Stimulated activated effector memory CD8-positive, alpha-beta T cell treated with anti-CD3 and anti-CD28 coated beads, Interleukin-12 subunit alpha, Interleukin-12 subunit beta, amount 100 ng/mL, for 72 hours (primary cell): ENCODE measurements around the gene TMEM131.
A peak's percentile ranks its signal among the peaks of the same experiment; 100 is the strongest.

ENCODE experiments used
- ATAC-seq: fragments of 150-1000 bp; cut with Tn5 transposase; 2 replicates; pipeline ENCODE4 v1.10.0; 2021
- DNase-seq, 2 donors: peaks; one replicate each; pipeline ENCODE4 v3.0.0; 2021 to 2022; ENCODE audit warnings: low spot score in 2 of 2
- H3K27ac Mint-ChIP-seq: one replicate; pipeline ENCODE4 v1.8.0; 2022; ENCODE audit warnings: mild to moderate bottlenecking, mixed read lengths
- H3K36me3 Mint-ChIP-seq: one replicate; pipeline ENCODE4 v1.8.0; 2022; ENCODE audit warnings: mild to moderate bottlenecking, mixed read lengths
- H3K4me1 Mint-ChIP-seq: one replicate; pipeline ENCODE4 v1.8.0; 2022; ENCODE audit warnings: mixed read lengths
- H3K4me3 Mint-ChIP-seq: one replicate; pipeline ENCODE4 v1.8.0; 2022; ENCODE audit warnings: mild to moderate bottlenecking, mixed read lengths
- H3K9me3 Mint-ChIP-seq: one replicate; pipeline ENCODE4 v1.8.0; 2022; ENCODE audit warnings: mixed read lengths

TMEM131 gene

DNA sequence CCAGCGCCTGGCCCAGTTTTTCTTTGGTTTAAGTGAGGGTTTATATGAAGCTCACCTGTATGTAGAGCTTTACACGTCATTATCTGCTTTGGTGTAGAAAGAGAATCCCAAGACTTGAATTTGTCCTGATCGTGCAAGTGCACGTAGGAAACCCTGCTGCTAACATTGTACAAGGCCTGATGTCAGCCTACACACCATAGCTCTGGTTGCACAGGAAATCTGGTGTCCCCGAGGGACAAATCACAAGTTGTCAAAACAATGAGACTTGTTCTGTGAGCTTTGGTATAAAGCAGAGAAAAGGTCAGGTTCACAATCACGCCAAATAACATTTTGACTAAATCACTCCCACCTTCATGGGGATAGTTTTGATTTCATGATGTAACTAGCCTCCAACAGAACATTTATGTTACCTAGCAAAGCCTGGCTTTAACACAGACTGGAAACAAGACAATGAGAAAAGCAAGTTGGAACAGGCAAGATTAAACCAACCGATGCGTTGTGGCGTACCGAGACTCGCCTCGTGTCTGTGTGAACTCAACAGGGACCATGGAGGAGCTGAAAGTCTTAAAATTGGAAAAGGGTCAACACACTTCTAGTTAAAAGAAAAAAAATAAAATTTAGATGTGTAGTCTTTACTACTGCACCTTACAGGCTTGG, 240.9 kb downstream of the TMEM131 start:
- Mint-ChIP-seq H3K9me3 (no peaks in the 10 kb centered on the region), H3K4me1 (peaks cover 6% of the 10 kb centered on the region), H3K27ac (no peak overlapping the region), H3K4me3 (no peak overlapping the region), H3K36me3 (peaks cover 52% of the 10 kb centered on the region)
- no peak for DNase-seq
- no peak for ATAC-seq

GRCh38 chr2:97752342-97753334, 243.1 kb downstream of the TMEM131 start:
- no peak overlapping the region for H3K4me3 Mint-ChIP-seq
- H3K36me3 Mint-ChIP-seq = peaks cover 41% of the 10 kb centered on the region
- H3K4me1 Mint-ChIP-seq = peaks cover 8% of the 10 kb centered on the region
- H3K27ac Mint-ChIP-seq = peak overlapping the region; percentile 22
- DNase-seq = no peak
- H3K9me3 Mint-ChIP-seq = no peaks in the 10 kb centered on the region
- ATAC-seq = no peak

GRCh38 chr2:97751752-97752151, 244.0 kb downstream of the TMEM131 start:
- Mint-ChIP-seq H3K4me1 (peaks cover 17% of the 10 kb centered on the region), H3K27ac (peak overlapping the region; percentile 22), H3K36me3 (peaks cover 32% of the 10 kb centered on the region), H3K9me3 (no peaks in the 10 kb centered on the region), H3K4me3 (no peak overlapping the region)
- no peak for DNase-seq
- no peak for ATAC-seq

DNA sequence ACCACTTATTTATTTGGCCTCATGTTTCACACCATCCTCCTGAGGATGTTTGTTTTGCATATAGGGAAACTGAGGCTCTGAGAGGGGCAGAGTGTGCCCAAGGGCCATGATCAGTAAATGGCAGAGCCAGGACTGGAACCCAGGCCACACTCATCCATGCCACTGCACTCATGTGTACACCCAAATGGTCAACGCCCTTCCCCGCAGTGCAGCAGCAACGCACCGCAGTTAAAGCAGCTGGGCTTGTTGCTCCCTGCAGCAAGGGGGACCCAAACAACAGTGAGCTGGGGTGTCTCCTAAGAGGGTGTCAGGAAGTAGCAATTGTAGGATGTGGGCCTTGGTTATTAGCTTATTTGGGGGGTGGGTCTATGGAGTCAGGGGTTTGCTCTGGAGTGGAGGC, 245.7 kb downstream of the TMEM131 start:
- Mint-ChIP-seq H3K27ac (no peak overlapping the region), H3K4me1 (peaks cover 34% of the 10 kb centered on the region), H3K9me3 (no peaks in the 10 kb centered on the region), H3K4me3 (no peak overlapping the region), H3K36me3 (peaks cover 17% of the 10 kb centered on the region)
- ATAC-seq (no peak), DNase-seq (no peak)

DNA sequence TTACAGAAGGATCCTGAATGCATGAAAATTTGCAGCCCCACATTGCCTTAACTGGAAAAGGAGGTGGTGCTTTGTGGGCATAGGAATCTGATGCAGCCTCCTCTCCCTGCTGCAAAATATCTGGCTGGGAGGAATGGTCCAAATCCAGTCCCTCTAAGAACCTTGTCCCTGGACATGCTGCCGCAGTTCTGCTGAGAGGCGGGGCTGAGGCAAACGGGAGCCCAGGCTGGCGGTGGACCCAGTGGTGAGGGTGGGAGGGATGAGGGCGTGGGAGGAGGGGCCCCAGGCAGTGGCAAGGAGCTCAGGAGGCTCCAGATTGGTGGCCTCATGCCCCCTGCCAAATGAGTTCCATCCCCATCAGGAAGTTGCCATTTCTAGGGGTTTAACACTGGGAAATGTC, 246.2 kb downstream of the TMEM131 start:
- Mint-ChIP-seq H3K4me1 (peaks cover 36% of the 10 kb centered on the region), H3K27ac (no peak overlapping the region), H3K36me3 (peaks cover 17% of the 10 kb centered on the region), H3K4me3 (no peak overlapping the region), H3K9me3 (no peaks in the 10 kb centered on the region)
- no peak for DNase-seq
- ATAC-seq = no peak

GRCh38 chr2:97747716-97748115, 248.0 kb downstream of the TMEM131 start:
- peaks cover 54% of the 10 kb centered on the region for H3K4me1 Mint-ChIP-seq
- ATAC-seq (no peak), DNase-seq (no peak)
- no peak overlapping the region for H3K27ac Mint-ChIP-seq
- no peaks in the 10 kb centered on the region for H3K9me3 Mint-ChIP-seq
- no peak overlapping the region for H3K4me3 Mint-ChIP-seq
- H3K36me3 Mint-ChIP-seq = peaks cover 21% of the 10 kb centered on the region

DNA sequence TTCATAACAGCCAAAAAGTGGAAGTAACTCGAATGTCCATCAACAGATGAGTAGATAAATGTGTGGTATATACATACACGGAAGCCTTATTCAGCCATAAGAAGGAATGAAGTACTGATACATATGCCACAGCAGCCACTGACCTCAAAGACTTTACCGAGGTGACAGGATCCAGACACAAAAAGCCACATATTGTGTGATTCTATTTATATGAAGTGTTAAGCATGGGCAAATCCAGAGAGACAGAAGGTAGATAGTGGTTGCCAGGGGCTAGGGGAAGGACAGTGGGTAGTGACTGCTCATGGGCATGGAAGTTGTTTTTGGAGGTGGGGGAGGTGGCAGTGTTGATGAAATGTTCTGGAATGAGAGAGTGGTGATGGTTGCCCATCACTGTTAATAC, 248.5 kb downstream of the TMEM131 start:
- H3K27ac Mint-ChIP-seq = no peak overlapping the region
- H3K9me3 Mint-ChIP-seq = no peaks in the 10 kb centered on the region
- no peak for DNase-seq
- peak; percentile 82 for ATAC-seq
- no peak overlapping the region for H3K4me3 Mint-ChIP-seq
- peaks cover 26% of the 10 kb centered on the region for H3K36me3 Mint-ChIP-seq
- H3K4me1 Mint-ChIP-seq = peaks cover 59% of the 10 kb centered on the region

GRCh38 chr2:97745474-97746174, 250.1 kb downstream of the TMEM131 start:
- Mint-ChIP-seq H3K36me3 (peaks cover 42% of the 10 kb centered on the region), H3K9me3 (no peaks in the 10 kb centered on the region), H3K27ac (no peak overlapping the region), H3K4me1 (peaks cover 75% of the 10 kb centered on the region), H3K4me3 (peak overlapping the region; percentile 50)
- peak; percentile 88 for ATAC-seq
- peak in 1 of 2 donors; percentile 74 for DNase-seq

DNA sequence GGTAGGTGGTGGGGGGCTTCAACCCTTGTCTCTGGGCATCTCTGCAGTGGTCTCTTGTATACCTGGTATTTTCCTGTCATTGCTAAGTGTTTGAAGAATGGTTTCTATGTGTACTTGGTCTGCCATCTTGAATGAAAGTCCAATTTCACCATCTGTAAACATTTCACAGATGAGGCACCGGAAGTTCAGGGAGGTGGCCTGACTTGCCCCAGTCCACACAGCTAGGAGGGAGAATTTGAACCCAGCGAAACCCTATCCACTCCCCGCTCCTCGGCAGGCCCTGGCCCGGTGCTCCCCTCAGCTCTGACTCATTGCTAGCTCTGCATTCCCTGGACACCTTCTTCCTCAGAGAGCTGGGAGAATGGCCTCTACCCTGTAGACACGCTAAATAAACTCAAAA, 251.8 kb downstream of the TMEM131 start:
- peak overlapping the region; percentile 76 for H3K27ac Mint-ChIP-seq
- H3K4me1 Mint-ChIP-seq = peaks cover 83% of the 10 kb centered on the region
- no peaks in the 10 kb centered on the region for H3K9me3 Mint-ChIP-seq
- H3K4me3 Mint-ChIP-seq = no peak overlapping the region
- DNase-seq (no peak), ATAC-seq (no peak)
- H3K36me3 Mint-ChIP-seq = peaks cover 53% of the 10 kb centered on the region

DNA sequence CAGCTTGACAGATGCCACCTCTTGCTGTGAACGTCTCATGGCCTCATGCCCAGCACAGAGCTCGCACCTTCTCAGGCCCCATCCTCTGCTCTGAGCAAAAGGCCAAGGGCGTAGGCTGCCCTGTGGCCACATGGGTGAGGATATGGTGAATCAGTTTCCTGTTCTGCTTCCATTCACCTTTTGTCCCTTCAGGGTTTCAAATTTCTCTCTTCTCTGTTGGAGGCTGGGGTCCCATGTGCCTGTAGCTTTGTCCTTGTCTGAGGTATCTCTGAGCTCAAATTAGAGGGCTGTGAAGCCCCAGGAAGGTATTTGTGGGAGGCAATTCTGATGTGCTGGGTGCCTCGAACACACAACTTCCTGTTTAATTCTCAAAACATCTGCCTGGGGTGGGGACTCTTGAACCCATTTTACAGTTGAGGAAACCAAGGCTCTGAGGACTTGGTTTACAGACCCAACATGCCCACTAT, 253.3 kb downstream of the TMEM131 start:
- H3K4me3 Mint-ChIP-seq = peak overlapping the region; percentile 31
- peaks cover 68% of the 10 kb centered on the region for H3K36me3 Mint-ChIP-seq
- peak overlapping the region; percentile 75 for H3K27ac Mint-ChIP-seq
- no peaks in the 10 kb centered on the region for H3K9me3 Mint-ChIP-seq
- peaks cover 83% of the 10 kb centered on the region for H3K4me1 Mint-ChIP-seq
- ATAC-seq = peak; percentile 83
- DNase-seq = peak in 1 of 2 donors; percentile 71

DNA sequence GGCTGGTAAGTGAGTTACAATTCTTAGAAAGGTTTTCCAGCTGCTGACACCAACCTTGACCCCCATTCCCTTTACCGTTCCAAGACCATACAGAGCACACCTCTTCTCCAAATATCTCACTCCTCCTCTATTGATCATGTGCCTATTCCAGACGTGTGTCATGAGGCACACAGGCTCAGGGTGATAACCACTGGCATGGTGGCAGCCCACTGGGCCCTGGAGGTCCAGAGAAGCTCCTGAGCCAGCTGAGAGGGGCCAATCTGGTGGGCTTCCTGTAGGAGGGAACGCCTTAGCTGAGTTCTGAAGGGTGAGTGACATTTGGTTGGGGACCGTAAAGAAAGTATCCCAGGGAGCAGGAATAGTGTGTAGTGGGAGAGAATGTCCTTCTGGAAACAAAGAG, 254.1 kb downstream of the TMEM131 start:
- no peak for DNase-seq
- H3K9me3 Mint-ChIP-seq = no peaks in the 10 kb centered on the region

DNA sequence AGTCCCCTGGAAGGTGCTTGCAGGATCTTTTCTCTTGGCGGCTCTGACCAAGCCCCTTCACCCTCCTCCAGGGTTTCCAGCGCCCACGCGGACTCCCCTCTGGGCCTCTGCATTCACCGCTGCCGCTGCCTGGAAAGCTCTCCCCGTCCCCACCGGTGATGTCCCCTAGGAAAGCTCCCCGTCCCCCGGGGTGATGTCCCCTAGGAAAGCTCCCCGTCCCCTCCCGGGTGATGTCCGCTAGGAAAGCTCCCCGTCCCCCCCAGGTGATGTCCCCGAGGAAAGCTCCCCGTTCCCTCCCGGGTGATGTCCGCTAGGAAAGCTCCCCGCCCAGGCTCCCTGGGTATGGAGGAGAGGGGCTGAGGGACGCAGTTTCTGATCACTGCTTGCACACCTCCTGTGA, 254.5 kb downstream of the TMEM131 start:
- H3K27ac Mint-ChIP-seq = peak overlapping the region; percentile 75
- DNase-seq = no peak
- H3K4me3 Mint-ChIP-seq = peak overlapping the region; percentile 31
- ATAC-seq = no peak
- H3K36me3 Mint-ChIP-seq = peaks cover 80% of the 10 kb centered on the region
- no peaks in the 10 kb centered on the region for H3K9me3 Mint-ChIP-seq
- H3K4me1 Mint-ChIP-seq = peaks cover 81% of the 10 kb centered on the region

More for the DNA sequence above, 254.1 kb downstream of the TMEM131 start:
- H3K36me3 Mint-ChIP-seq = peaks cover 75% of the 10 kb centered on the region
- no peak for ATAC-seq
- H3K27ac Mint-ChIP-seq = peak overlapping the region; percentile 75
- H3K4me1 Mint-ChIP-seq = peaks cover 81% of the 10 kb centered on the region
- H3K4me3 Mint-ChIP-seq = peak overlapping the region; percentile 31

- Mint-ChIP-seq H3K27ac (no peak overlapping the region), H3K4me1 (peaks cover 78% of the 10 kb centered on the region), H3K9me3 (no peaks in the 10 kb centered on the region), H3K36me3 (peaks cover 85% of the 10 kb centered on the region), H3K4me3 (no peak overlapping the region)
- DNase-seq = peak in 1 of 2 donors; percentile 41
- no peak for ATAC-seq
Measured at GRCh38 chr2:97740590-97741182, 255.1 kb downstream of the TMEM131 start.

- no peak overlapping the region for H3K4me3 Mint-ChIP-seq
- H3K27ac Mint-ChIP-seq = no peak overlapping the region
- no peaks in the 10 kb centered on the region for H3K9me3 Mint-ChIP-seq
- DNase-seq (no peak), ATAC-seq (no peak)
- peaks cover 71% of the 10 kb centered on the region for H3K4me1 Mint-ChIP-seq
- H3K36me3 Mint-ChIP-seq = peaks cover 94% of the 10 kb centered on the region
Measured at GRCh38 chr2:97739893-97740245, 255.9 kb downstream of the TMEM131 start.
